Neutrophil (primary cell): ENCODE data around the gene DPY19L3.
"Not testable (repeated sequence)": the region's sequence is repeated elsewhere in the genome, so short reads cannot be mapped to it uniquely, and the experiment has no call there.

Source experiments
- H3K27ac ChIP-seq: fragments of 200-600 bp; sonication (generic); 2 replicates; pipeline ENCODE4 v1.5.1; 2016; ENCODE audit warnings: mild to moderate bottlenecking, moderate library complexity
- H3K27me3 ChIP-seq: fragments of 200-600 bp; sonication (generic); 2 replicates; pipeline ENCODE4 v1.6.0; 2016; ENCODE audit warnings: mild to moderate bottlenecking
- H3K36me3 ChIP-seq: fragments of 200-600 bp; sonication (generic); 2 replicates; pipeline ENCODE4 v1.5.1; 2017
- H3K4me1 ChIP-seq, 2 experiments: fragments of 200-600 bp in 1 of 2; sonication (generic) in 1 of 2; 1 replicate in 1 of 2; 2 replicates in 1 of 2; pipeline versions ENCODE4 v1.5.1 to v1.6.1; 2013 to 2016; ENCODE audit warnings: low read depth in 1 of 2, low read length in 1 of 2, mild to moderate bottlenecking in 1 of 2, moderate library complexity in 1 of 2; ENCODE audit not compliant: control insufficient read depth in 1 of 2, insufficient read depth in 1 of 2
- H3K4me3 ChIP-seq, 2 experiments: fragments of 200-600 bp in 1 of 2; sonication (generic) in 1 of 2; 1 replicate in 1 of 2; 2 replicates in 1 of 2; pipeline ENCODE4 v1.5.1; 2013 to 2016; ENCODE audit warnings: low read depth in 1 of 2, low read length in 1 of 2, mild to moderate bottlenecking in 1 of 2, moderate library complexity in 1 of 2
- H3K9me3 ChIP-seq: fragments of 200-600 bp; sonication (generic); 2 replicates; pipeline ENCODE4 v1.5.1; 2016
- TF ChIP-seq, protein P1 (sequence below): fragments of 200-600 bp; sonication (generic); IDR thresholded peaks from 2 replicates; pipeline ENCODE4 v1.5.1; 2016; ENCODE audit warnings: antibody characterized with exemption

Gene DPY19L3

DNA sequence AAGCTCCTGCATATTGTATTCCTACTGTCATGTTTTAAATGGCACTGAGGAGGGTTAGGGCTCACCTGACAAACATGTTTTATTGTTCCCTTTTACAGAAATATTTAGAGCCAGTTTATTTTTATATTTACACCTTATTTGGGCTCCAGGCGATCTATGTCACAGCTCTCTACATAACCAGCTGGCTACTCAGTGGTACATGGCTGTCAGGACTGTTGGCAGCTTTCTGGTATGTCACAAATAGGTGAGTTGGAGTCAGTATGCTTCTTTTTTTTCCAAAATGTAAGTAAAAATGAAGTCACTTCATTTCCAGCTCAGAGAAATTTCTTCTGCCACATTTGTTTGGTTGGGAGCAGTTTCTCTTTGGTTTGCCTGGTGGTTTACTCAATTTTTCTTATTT, 31.5 kb downstream of the DPY19L3 start:
- Histone ChIP-seq H3K4me1 (peaks cover 7 to 10% of the 10 kb centered on the region in 2 experiments), H3K36me3 (peaks cover 37% of the 10 kb centered on the region), H3K27me3 (no peaks in the 10 kb centered on the region), H3K27ac (no peak overlapping the region), H3K9me3 (no peaks in the 10 kb centered on the region), H3K4me3 (no peak overlapping the region)
- TF ChIP-seq, protein P1, sequence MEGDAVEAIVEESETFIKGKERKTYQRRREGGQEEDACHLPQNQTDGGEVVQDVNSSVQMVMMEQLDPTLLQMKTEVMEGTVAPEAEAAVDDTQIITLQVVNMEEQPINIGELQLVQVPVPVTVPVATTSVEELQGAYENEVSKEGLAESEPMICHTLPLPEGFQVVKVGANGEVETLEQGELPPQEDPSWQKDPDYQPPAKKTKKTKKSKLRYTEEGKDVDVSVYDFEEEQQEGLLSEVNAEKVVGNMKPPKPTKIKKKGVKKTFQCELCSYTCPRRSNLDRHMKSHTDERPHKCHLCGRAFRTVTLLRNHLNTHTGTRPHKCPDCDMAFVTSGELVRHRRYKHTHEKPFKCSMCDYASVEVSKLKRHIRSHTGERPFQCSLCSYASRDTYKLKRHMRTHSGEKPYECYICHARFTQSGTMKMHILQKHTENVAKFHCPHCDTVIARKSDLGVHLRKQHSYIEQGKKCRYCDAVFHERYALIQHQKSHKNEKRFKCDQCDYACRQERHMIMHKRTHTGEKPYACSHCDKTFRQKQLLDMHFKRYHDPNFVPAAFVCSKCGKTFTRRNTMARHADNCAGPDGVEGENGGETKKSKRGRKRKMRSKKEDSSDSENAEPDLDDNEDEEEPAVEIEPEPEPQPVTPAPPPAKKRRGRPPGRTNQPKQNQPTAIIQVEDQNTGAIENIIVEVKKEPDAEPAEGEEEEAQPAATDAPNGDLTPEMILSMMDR, result no peak

GRCh38 chr19:32438751-32439150, 33.2 kb downstream of the DPY19L3 start:
- TF ChIP-seq, protein P1, result no peak
- no peak overlapping the region for H3K4me3 ChIP-seq
- no peaks in the 10 kb centered on the region for H3K27me3 ChIP-seq
- peaks cover 33% of the 10 kb centered on the region for H3K36me3 ChIP-seq
- peaks cover 19 to 24% of the 10 kb centered on the region in 2 experiments for H3K4me1 ChIP-seq
- H3K9me3 ChIP-seq, result no peaks in the 10 kb centered on the region
- no peak overlapping the region for H3K27ac ChIP-seq

- peaks cover 15% of the 10 kb centered on the region for H3K36me3 ChIP-seq
- H3K27ac ChIP-seq, result peak overlapping the region; percentile 69
- TF ChIP-seq, protein P1, result no peak
- H3K27me3 ChIP-seq, result no peaks in the 10 kb centered on the region
- no peak overlapping the region for H3K4me3 ChIP-seq
- H3K4me1 ChIP-seq, result peaks cover 19 to 24% of the 10 kb centered on the region in 2 experiments
- H3K9me3 ChIP-seq, result no peaks in the 10 kb centered on the region
Measured at GRCh38 chr19:32442650-32443049, 37.1 kb downstream of the DPY19L3 start.

GRCh38 chr19:32447534-32447933, 42.0 kb downstream of the DPY19L3 start:
- H3K27me3 ChIP-seq, H3K27ac ChIP-seq, H3K9me3 ChIP-seq, H3K4me3 ChIP-seq: not testable (repeated sequence)
- peaks cover 15% of the 10 kb centered on the region for H3K36me3 ChIP-seq
- H3K4me1 ChIP-seq, result peaks cover 8 to 10% of the 10 kb centered on the region in 2 experiments

GRCh38 chr19:32448026-32448425, 42.5 kb downstream of the DPY19L3 start:
- TF ChIP-seq, protein P1, result no peak

DNA sequence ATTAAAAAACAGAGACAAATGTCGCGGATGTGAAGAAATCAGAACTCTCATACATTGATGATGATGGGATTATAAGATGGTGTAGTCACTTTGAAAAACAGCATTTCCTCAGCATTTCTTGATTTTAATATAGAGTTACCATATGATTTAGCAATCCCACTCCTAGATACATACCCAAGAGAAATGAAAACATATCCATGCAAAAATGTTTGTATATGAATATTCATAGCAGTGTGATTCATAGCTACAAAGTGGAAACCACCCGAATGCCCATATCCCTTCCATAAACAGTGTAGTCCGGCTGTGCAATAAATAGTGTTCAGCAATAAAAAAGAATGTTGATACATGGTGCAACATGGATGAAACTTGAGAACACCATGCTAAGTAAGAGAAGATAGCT, 44.6 kb downstream of the DPY19L3 start:
- H3K4me1 ChIP-seq, result no peaks in the 10 kb centered on the region
- no peak overlapping the region for H3K27ac ChIP-seq
- TF ChIP-seq, protein P1, result no peak
- H3K36me3 ChIP-seq, result peaks cover 19% of the 10 kb centered on the region
- H3K27me3 ChIP-seq, result no peaks in the 10 kb centered on the region
- no peak overlapping the region for H3K4me3 ChIP-seq
- no peaks in the 10 kb centered on the region for H3K9me3 ChIP-seq

More at GRCh38 chr19:32448026-32448425, 42.5 kb downstream of the DPY19L3 start:
- H3K36me3 ChIP-seq, result peaks cover 15% of the 10 kb centered on the region
- peaks cover 3 to 5% of the 10 kb centered on the region in 2 experiments for H3K4me1 ChIP-seq
- no peak overlapping the region for H3K4me3 ChIP-seq
- H3K27ac ChIP-seq, result no peak overlapping the region
- no peaks in the 10 kb centered on the region for H3K27me3 ChIP-seq
- no peaks in the 10 kb centered on the region for H3K9me3 ChIP-seq
